Cardiac muscle cell (in vitro differentiated cells and primary cell): Measurements from ENCODE around the gene VSIG10L. TPM values are rescaled to one million over a fixed set of nuclear protein-coding genes. Genes with fewer than 3 reads are reported as not detected.

Experiments
- DNase-seq, 2 donors: peaks; one replicate each; pipeline versions ENCODE4 v3.0.0 to v3.0.0-alpha.2; 2010 to 2017; ENCODE audit warnings: low read depth in 1 of 2, low spot score in 1 of 2
- H3K27ac ChIP-seq: fragments of 200-600 bp; sonication (generic); 2 replicates; pipeline ENCODE4 v1.5.1; 2016
- H3K27me3 ChIP-seq: fragments of 200-600 bp; sonication (generic); 2 replicates; pipeline ENCODE4 v1.6.0; 2016; ENCODE audit warnings: control low read depth
- H3K36me3 ChIP-seq: fragments of 200-600 bp; sonication (generic); 2 replicates; pipeline ENCODE4 v1.5.1; 2016; ENCODE audit warnings: control low read depth
- H3K4me1 ChIP-seq: fragments of 200-600 bp; sonication (generic); 2 replicates; pipeline ENCODE4 v1.8.1; 2017; ENCODE audit warnings: low read depth, mild to moderate bottlenecking, mixed run types
- H3K4me3 ChIP-seq: fragments of 200-600 bp; sonication (generic); 2 replicates; pipeline ENCODE4 v1.5.1; 2016; ENCODE audit warnings: mild to moderate bottlenecking
- H3K9me3 ChIP-seq: fragments of 200-600 bp; sonication (generic); 2 replicates; pipeline ENCODE4 v1.5.1; 2017; ENCODE audit warnings: low read depth, mild to moderate bottlenecking, control low read depth
- CTCF ChIP-seq: IDR thresholded peaks from 2 replicates; pipeline ENCODE4 v1.5.1; 2012; ENCODE audit warnings: low read depth, mild to moderate bottlenecking, low read length
- polyA plus RNA-seq: library from polyadenylated mRNA; unstranded; fragments of >200 nt; fragmentation: Nextera tagmentation; extraction: Ambion mirVana; gene quantifications from 2 replicates; pipeline ENCODE4 v1.2.1, GENCODE V29; 2016
- total RNA-seq: library from RNA; depleted of rRNA; stranded (reverse); fragments of >200 nt; gene quantifications from 2 replicates; pipeline ENCODE4 v1.2.3, GENCODE V29; 2016

The VSIG10L gene
- total and polyA plus RNA-seq, 2 experiments from 2014 or later, result 5.0 to 9.1 TPM

DNA sequence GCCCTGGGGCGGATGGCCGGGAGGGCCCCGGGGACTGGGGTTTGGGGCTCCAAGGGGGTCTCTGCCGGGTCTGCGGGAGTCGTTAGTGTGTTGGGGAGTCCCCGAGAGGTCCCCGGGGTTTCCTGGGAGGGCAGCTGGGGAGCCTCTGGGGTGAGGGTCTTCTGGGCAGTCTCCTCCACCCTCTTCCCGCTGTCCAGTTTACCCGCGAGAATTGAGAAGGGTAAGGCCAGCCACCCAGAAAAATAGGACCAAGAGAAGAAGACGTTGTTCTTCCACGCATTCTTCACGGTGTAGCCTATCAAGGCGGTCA, 25.3 kb upstream of the VSIG10L start:
- Histone ChIP-seq H3K4me3 (peak overlapping the region; percentile 55), H3K4me1 (peaks cover 8% of the 10 kb centered on the region), H3K36me3 (no peaks in the 10 kb centered on the region), H3K27me3 (no peaks in the 10 kb centered on the region), H3K27ac (peak overlapping the region; percentile 90), H3K9me3 (no peaks in the 10 kb centered on the region)
- no peak for DNase-seq
- TF ChIP-seq CTCF, result no peak

- H3K9me3 ChIP-seq, result no peaks in the 10 kb centered on the region
- TF ChIP-seq CTCF, result no peak
- peak overlapping the region; percentile 90 for H3K27ac ChIP-seq
- H3K36me3 ChIP-seq, result no peaks in the 10 kb centered on the region
- H3K4me1 ChIP-seq, result peaks cover 8% of the 10 kb centered on the region
- peak overlapping the region; percentile 57 for H3K4me3 ChIP-seq
- peak; percentile 99 for DNase-seq
- H3K27me3 ChIP-seq, result no peaks in the 10 kb centered on the region
These were observed 24.7 kb upstream of the VSIG10L start for GRCh38 chr19:51366389-51367254.

DNA sequence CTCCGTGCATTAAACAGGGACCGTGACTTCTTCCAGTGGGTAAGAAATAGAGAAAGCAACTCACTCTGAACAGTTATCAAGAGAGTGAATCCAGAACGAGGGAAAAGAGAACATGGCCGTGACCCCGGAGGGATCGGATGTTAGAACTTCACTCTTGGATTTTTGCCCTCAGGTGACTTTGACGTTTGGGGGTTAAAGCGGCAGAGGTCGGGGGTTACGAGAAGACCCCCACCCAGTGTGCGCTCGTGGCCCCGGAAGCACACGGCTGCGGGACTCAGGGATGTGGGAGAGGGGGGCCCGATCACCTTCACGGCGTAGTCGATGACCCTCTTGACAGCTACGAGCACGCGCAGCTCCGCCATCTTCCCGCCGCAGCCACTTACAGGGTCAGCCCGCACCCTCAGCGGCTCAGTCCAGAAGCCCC, 24.0 kb upstream of the VSIG10L start, which contains the start of gene ETFB:
Gene ETFB, minus strand, starts transcription at position 424 of the 424 bp plus-strand sequence. Its CDS starts 62 bp downstream, at position 362.
- no peaks in the 10 kb centered on the region for H3K27me3 ChIP-seq
- H3K36me3 ChIP-seq, result no peaks in the 10 kb centered on the region
- H3K4me1 ChIP-seq, result peaks cover 8% of the 10 kb centered on the region
- no peak for TF ChIP-seq CTCF
- no peaks in the 10 kb centered on the region for H3K9me3 ChIP-seq
- H3K4me3 ChIP-seq, result peak within 1 kb of the TSS; percentile 57
- DNase-seq, result no peak
- peak within 1 kb of the TSS; percentile 90 for H3K27ac ChIP-seq

DNA sequence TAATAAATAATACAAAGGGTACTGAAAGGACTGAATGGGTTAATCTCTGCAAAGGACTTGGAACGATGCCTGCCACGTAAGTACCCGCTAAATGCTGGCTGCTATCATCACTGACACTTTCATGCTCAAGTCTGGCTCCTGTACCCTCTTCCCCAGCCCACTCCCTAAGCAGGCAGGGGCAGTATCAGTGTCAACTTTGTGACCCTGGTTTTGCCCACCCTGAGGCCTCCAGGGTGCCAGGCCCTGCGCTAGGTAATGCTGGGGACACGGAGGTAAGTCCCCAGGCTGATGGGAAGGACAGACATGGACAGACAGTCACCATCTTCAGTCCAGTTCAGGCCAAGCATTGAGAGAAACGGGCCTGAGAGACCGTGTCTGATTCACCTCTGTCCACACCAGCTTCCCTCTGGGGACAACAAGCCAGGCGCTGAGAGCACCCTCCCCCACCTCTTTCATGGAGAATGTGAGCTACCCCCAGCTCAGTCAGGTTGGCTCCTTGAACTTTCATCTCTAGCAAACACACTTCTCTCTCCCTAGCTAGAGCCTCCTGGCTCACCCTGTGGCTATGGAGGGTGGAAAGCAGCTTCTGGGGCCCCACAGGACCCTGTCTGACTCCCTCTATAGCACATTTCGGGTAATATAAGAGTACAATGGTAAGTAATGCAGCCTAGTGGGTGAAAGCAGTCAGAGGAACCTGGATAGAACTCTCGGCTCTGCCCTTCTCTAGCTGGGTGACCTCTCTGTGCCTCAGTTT, 23.4 kb upstream of the VSIG10L start:
- TF ChIP-seq CTCF, result peak; percentile 16
- Histone ChIP-seq H3K36me3 (no peaks in the 10 kb centered on the region), H3K9me3 (no peaks in the 10 kb centered on the region), H3K27me3 (no peaks in the 10 kb centered on the region), H3K27ac (peak overlapping the region; percentile 86), H3K4me3 (peak overlapping the region; percentile 57), H3K4me1 (peaks cover 8% of the 10 kb centered on the region)
- DNase-seq, result peak; percentile 61 to 64

GRCh38 chr19:51364200-51365106, 22.5 kb upstream of the VSIG10L start:
- no peaks in the 10 kb centered on the region for H3K36me3 ChIP-seq
- H3K27me3 ChIP-seq, result no peaks in the 10 kb centered on the region
- no peaks in the 10 kb centered on the region for H3K9me3 ChIP-seq
- H3K4me1 ChIP-seq, result peaks cover 8% of the 10 kb centered on the region
- H3K27ac ChIP-seq, result no peak overlapping the region
- no peak overlapping the region for H3K4me3 ChIP-seq
- no peak for DNase-seq
- no peak for TF ChIP-seq CTCF
